H1 (cell line): Measurements from ENCODE around the gene CYB5B. TPM values are rescaled to one million over a fixed set of nuclear protein-coding genes. Genes with fewer than 3 reads are reported as not detected.

Experiments
- RXRA ChIP-seq: IDR thresholded peaks from 2 replicates; pipeline ENCODE4 v1.6.1; 2011; ENCODE audit warnings: low read depth, mild to moderate bottlenecking, low read length, moderate library complexity; ENCODE audit not compliant: insufficient read depth
- TAF1 ChIP-seq: IDR thresholded peaks from 2 replicates; pipeline ENCODE4 v1.6.1; 2011; ENCODE audit warnings: mild to moderate bottlenecking, low read depth, low read length
- polyA plus RNA-seq, 7 experiments: library from polyadenylated mRNA; depleted of rRNA in 3 of 7; stranded (reverse) in 5 of 7; unstranded in 2 of 7; fragments of >200 nt in 5 of 7; fragments of 200-250 nt in 2 of 7; gene quantifications; 1 replicate in 5 of 7; 2 replicates in 1 of 7; 4 replicates in 1 of 7; pipeline versions ENCODE4 v1.2.1 to v1.2.3, GENCODE V29; 2011 to 2013; ENCODE audit warnings: missing spikeins in 2 of 7, mixed read lengths in 2 of 7
- total RNA-seq: library from RNA; stranded (reverse); fragmentation: NEBNext Ultra II Directional; extraction: Animal tissue kit (Norgen Biotek cat#: 25700); gene quantifications from 2 replicates; pipeline ENCODE4 v1.2.1, GENCODE V29; 2021

CYB5B gene
- total and polyA plus RNA-seq, 2 of the 8 experiments (the other 6 are each of a cell fraction or from before 2014, with no cell fraction given) = 108 to 127 TPM

- TF ChIP-seq TAF1 (no peak), RXRA (no peak)
These were observed 7.6 kb downstream of the CYB5B start (continued) for GRCh38 chr16:69431948-69432468.
